H9 (cell line): ENCODE data around the gene MMP11. TPM values are rescaled to one million over a fixed set of nuclear protein-coding genes. Genes with fewer than 3 reads are reported as not detected.

Source experiments
- DNase-seq: peaks from one replicate; pipeline ENCODE4 v3.0.0-alpha.2; 2017
- H2AFZ ChIP-seq: one replicate; pipeline ENCODE4 v1.6.1; 2013; ENCODE audit warnings: mild to moderate bottlenecking, low read length, control low read depth, moderate library complexity
- H2AK5ac ChIP-seq: 2 replicates; pipeline ENCODE4 v1.6.1; 2013; ENCODE audit warnings: low read length, control low read depth, mixed read lengths; ENCODE audit not compliant: insufficient read length
- H2BK120ac ChIP-seq: one replicate; pipeline ENCODE4 v1.6.1; 2013; ENCODE audit warnings: low read depth, mild to moderate bottlenecking, low read length, control low read depth, inconsistent platforms; ENCODE audit not compliant: poor library complexity, severe bottlenecking
- H2BK12ac ChIP-seq: 2 replicates; pipeline ENCODE4 v1.6.1; 2013; ENCODE audit warnings: low read length, control low read depth, mixed read lengths, low read depth; ENCODE audit not compliant: insufficient read length
- H2BK15ac ChIP-seq: 2 replicates; pipeline ENCODE4 v1.6.1; 2013; ENCODE audit warnings: low read depth, low read length, control low read depth
- H2BK20ac ChIP-seq: one replicate; pipeline ENCODE4 v1.6.1; 2013; ENCODE audit warnings: low read depth, mild to moderate bottlenecking, low read length, control low read depth, inconsistent platforms; ENCODE audit not compliant: poor library complexity, severe bottlenecking
- H2BK5ac ChIP-seq: 2 replicates; pipeline ENCODE4 v1.6.1; 2013; ENCODE audit warnings: low read length, control low read depth, mixed read lengths; ENCODE audit not compliant: insufficient read length
- H3K14ac ChIP-seq: 2 replicates; pipeline ENCODE4 v1.6.1; 2013; ENCODE audit warnings: low read length, control low read depth; ENCODE audit not compliant: insufficient read depth
- H3K18ac ChIP-seq: 2 replicates; pipeline ENCODE4 v1.6.1; 2013; ENCODE audit warnings: low read depth, mild to moderate bottlenecking, mixed read lengths, low read length, control low read depth; ENCODE audit not compliant: insufficient read length
- H3K23ac ChIP-seq: 2 replicates; pipeline ENCODE4 v1.6.1; 2013; ENCODE audit warnings: low read length, control low read depth, mixed read lengths, low read depth; ENCODE audit not compliant: insufficient read length
- H3K23me2 ChIP-seq: 2 replicates; pipeline ENCODE4 v1.6.1; 2013; ENCODE audit warnings: low read depth, mild to moderate bottlenecking, mixed read lengths, low read length, control low read depth; ENCODE audit not compliant: insufficient read length, poor library complexity, severe bottlenecking
- H3K27ac ChIP-seq: 2 replicates; pipeline ENCODE4 v1.5.1; 2013; ENCODE audit warnings: low read length, control low read depth, mixed read lengths, low read depth; ENCODE audit not compliant: insufficient read length
- H3K27me3 ChIP-seq: 2 replicates; pipeline ENCODE4 v1.6.1; 2013; ENCODE audit warnings: low read length, control low read depth, inconsistent platforms; ENCODE audit not compliant: insufficient read depth
- H3K4ac ChIP-seq: 2 replicates; pipeline ENCODE4 v1.6.1; 2013; ENCODE audit warnings: low read depth, mild to moderate bottlenecking, control low read depth, inconsistent platforms, low read length, moderate library complexity
- H3K4me1 ChIP-seq: 2 replicates; pipeline ENCODE4 v1.6.1; 2013; ENCODE audit warnings: low read length, control low read depth, inconsistent platforms; ENCODE audit not compliant: insufficient read depth
- H3K4me2 ChIP-seq: 2 replicates; pipeline ENCODE4 v1.6.1; 2013; ENCODE audit warnings: low read length, control low read depth, mixed read lengths; ENCODE audit not compliant: insufficient read length, insufficient read depth
- H3K56ac ChIP-seq: 2 replicates; pipeline ENCODE4 v1.6.1; 2013; ENCODE audit warnings: low read depth, mild to moderate bottlenecking, mixed read lengths, low read length, control low read depth; ENCODE audit not compliant: insufficient read length
- H3K79me1 ChIP-seq: 2 replicates; pipeline ENCODE4 v1.6.1; 2013; ENCODE audit warnings: low read depth, mild to moderate bottlenecking, moderate library complexity, low read length, control low read depth, inconsistent platforms; ENCODE audit not compliant: insufficient read depth, poor library complexity, severe bottlenecking
- H3K79me2 ChIP-seq: 2 replicates; pipeline ENCODE4 v1.6.1; 2013; ENCODE audit warnings: low read length, control low read depth, inconsistent platforms; ENCODE audit not compliant: insufficient read depth
- H3K9ac ChIP-seq: 2 replicates; pipeline ENCODE4 v1.6.1; 2013; ENCODE audit warnings: low read length, control low read depth, mixed read lengths; ENCODE audit not compliant: insufficient read length; ENCODE audit errors: extremely low read depth
- H3K9me3 ChIP-seq: one replicate; pipeline ENCODE4 v1.6.1; 2013; ENCODE audit warnings: low read depth, low read length, inconsistent platforms; ENCODE audit not compliant: control insufficient read depth
- H3T11ph ChIP-seq: one replicate; pipeline ENCODE4 v1.6.1; 2013; ENCODE audit warnings: mild to moderate bottlenecking, low read length, control low read depth, inconsistent platforms
- H4K20me1 ChIP-seq: one replicate; pipeline ENCODE4 v1.6.1; 2013; ENCODE audit not compliant: control insufficient read depth, insufficient read length, insufficient read depth
- H4K5ac ChIP-seq: 2 replicates; pipeline ENCODE4 v1.6.1; 2013; ENCODE audit warnings: low read depth, mild to moderate bottlenecking, mixed read lengths, low read length, control low read depth; ENCODE audit not compliant: insufficient read length
- H4K8ac ChIP-seq: replicated peaks from 2 replicates; pipeline ENCODE4 v1.6.1; 2013; ENCODE audit warnings: low read length, control low read depth, mixed read lengths, low read depth; ENCODE audit not compliant: insufficient read length
- H4K91ac ChIP-seq: 2 replicates; pipeline ENCODE4 v1.6.1; 2013; ENCODE audit warnings: low read depth, mild to moderate bottlenecking, moderate library complexity, mixed read lengths, low read length, control low read depth; ENCODE audit not compliant: insufficient read length
- H3K27ac Mint-ChIP-seq, 3 experiments: 2 replicates in 2 of 3; 3 replicates in 1 of 3; pipeline ENCODE4 v1.8.0; 2020 to 2021; ENCODE audit warnings: mixed read lengths in 3 of 3, mild to moderate bottlenecking in 1 of 3, moderate library complexity in 1 of 3
- H3K27me3 Mint-ChIP-seq: 2 replicates; pipeline ENCODE4 v1.8.0; 2021; ENCODE audit warnings: low read depth, mild to moderate bottlenecking, moderate library complexity, mixed read lengths
- H3K36me3 Mint-ChIP-seq, 3 experiments: 2 replicates in 2 of 3; 3 replicates in 1 of 3; pipeline ENCODE4 v1.8.0; 2020 to 2021; ENCODE audit warnings: low read depth in 3 of 3, mixed read lengths in 3 of 3; ENCODE audit not compliant: insufficient read depth in 1 of 3
- H3K4me1 Mint-ChIP-seq, 2 experiments: 2 replicates each; pipeline ENCODE4 v1.8.0; 2020; ENCODE audit warnings: mixed read lengths in 2 of 2
- H3K4me3 Mint-ChIP-seq, 2 experiments: 2 replicates in 1 of 2; 3 replicates in 1 of 2; pipeline ENCODE4 v1.8.0; 2020 to 2021; ENCODE audit warnings: mild to moderate bottlenecking in 2 of 2, mixed read lengths in 2 of 2, moderate library complexity in 1 of 2
- H3K9me3 Mint-ChIP-seq, 2 experiments: 2 replicates in 1 of 2; 3 replicates in 1 of 2; pipeline ENCODE4 v1.8.0; 2020; ENCODE audit warnings: mild to moderate bottlenecking in 2 of 2, mixed read lengths in 2 of 2, moderate library complexity in 1 of 2
- WGBS: extraction: QIAGEN DNeasy Blood & Tissue Kit; methylation state at CpG from one replicate; pipeline ENCODE4 v1.1.7; 2013; ENCODE audit warnings: missing lambda C conversion rate, low lambda C conversion rate, mixed read lengths; ENCODE audit not compliant: insufficient read length; ENCODE audit errors: extremely low coverage; 5-methylcytosine and 5-hydroxymethylcytosine counted together
- total RNA-seq: library from RNA; stranded (reverse); gene quantifications from 2 replicates; pipeline ENCODE4 v1.2.1, GENCODE V29; 2021
- TF ChIP-seq, protein P1 (sequence below): fragments of 200-600 bp; sonication (generic); conservative IDR thresholded peaks from 3 replicates; pipeline ENCODE4 v1.8.0; 2021; ENCODE audit warnings: antibody characterized with exemption, mild to moderate bottlenecking

Gene MMP11
- total RNA-seq, 1 experiment from 2014 or later, result 5.3 TPM

DNA sequence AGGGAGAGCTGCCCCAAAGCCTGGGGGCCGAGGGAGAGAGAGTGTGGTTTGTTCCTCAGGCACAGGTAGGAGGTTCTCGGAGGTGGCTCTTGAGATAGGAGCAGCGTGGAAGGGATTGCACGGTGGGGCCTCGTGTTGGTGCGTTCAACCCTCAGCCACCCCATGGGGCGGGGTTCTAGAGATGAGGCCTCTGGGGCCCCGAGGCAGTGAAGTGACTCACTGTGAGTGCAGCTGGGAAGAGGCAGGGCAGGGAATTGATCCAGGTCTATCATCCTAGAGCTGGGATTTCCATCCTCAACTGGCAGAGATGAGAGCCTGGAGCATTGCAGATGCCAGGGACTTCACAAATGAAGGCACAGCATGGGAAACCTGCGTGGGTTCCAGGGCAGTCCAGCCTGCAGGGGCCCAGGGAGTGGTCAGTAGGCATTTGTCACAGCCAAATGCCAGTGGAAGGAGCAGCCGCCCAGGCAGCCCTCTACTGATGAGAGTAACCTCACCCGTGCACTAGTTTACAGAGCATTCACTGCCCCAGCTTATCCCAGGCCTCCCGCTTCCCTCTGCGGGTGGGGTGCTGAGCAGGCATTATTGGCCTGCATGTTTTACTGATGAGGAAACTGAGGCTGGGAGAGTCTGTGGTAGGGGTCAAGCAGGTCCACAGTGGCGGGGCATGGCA lies 9.0 kb downstream of the MMP11 start:
- DNase-seq, result no peak
- Histone ChIP-seq H3T11ph (no peak overlapping the region), H2BK12ac (no peak overlapping the region), H3K79me2 (no peaks in the 10 kb centered on the region), H3K56ac (no peak overlapping the region), H3K79me1 (no peaks in the 10 kb centered on the region), H4K91ac (no peak overlapping the region), H2AK5ac (no peak overlapping the region), H2BK15ac (no peak overlapping the region), H3K27me3 (no peaks in the 10 kb centered on the region), H3K14ac (no peak overlapping the region; the same call in 1 of the 2 replicates), H3K27ac (no peak overlapping the region), H3K4me1 (no peaks in the 10 kb centered on the region), H4K20me1 (no peaks in the 10 kb centered on the region), H2BK120ac (no peak overlapping the region), H4K8ac (no peak overlapping the region), H3K9ac (no peak overlapping the region), H3K23ac (no peak overlapping the region), H3K23me2 (peaks cover 2% of the 10 kb centered on the region), H2BK20ac (no peak overlapping the region), H2BK5ac (no peak overlapping the region), H3K18ac (no peak overlapping the region), H4K5ac (no peak overlapping the region), H3K4me2 (no peak overlapping the region), H3K9me3 (no peaks in the 10 kb centered on the region), H3K4ac (no peak overlapping the region), H2AFZ (no peak overlapping the region)
- no CpG with 5 or more reads among the region's 14 CpGs for WGBS
- peaks cover 8 to 11% of the 10 kb centered on the region in 2 experiments for H3K4me1 Mint-ChIP-seq
- H3K4me3 Mint-ChIP-seq, result no peak overlapping the region; a peak in 1 of 5 replicates
- TF ChIP-seq, protein P1, sequence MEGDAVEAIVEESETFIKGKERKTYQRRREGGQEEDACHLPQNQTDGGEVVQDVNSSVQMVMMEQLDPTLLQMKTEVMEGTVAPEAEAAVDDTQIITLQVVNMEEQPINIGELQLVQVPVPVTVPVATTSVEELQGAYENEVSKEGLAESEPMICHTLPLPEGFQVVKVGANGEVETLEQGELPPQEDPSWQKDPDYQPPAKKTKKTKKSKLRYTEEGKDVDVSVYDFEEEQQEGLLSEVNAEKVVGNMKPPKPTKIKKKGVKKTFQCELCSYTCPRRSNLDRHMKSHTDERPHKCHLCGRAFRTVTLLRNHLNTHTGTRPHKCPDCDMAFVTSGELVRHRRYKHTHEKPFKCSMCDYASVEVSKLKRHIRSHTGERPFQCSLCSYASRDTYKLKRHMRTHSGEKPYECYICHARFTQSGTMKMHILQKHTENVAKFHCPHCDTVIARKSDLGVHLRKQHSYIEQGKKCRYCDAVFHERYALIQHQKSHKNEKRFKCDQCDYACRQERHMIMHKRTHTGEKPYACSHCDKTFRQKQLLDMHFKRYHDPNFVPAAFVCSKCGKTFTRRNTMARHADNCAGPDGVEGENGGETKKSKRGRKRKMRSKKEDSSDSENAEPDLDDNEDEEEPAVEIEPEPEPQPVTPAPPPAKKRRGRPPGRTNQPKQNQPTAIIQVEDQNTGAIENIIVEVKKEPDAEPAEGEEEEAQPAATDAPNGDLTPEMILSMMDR, result no peak
- H3K9me3 Mint-ChIP-seq, result no peaks in the 10 kb centered on the region
- no peaks in the 10 kb centered on the region for H3K36me3 Mint-ChIP-seq
- peak overlapping the region in 1 of 3 experiments; percentile 27; a peak in 2 of 7 replicates for H3K27ac Mint-ChIP-seq
- no peaks in the 10 kb centered on the region for H3K27me3 Mint-ChIP-seq
